WTC11 (cell line): ENCODE data around the gene TMED4. TPM values are rescaled to one million over a fixed set of nuclear protein-coding genes. Genes with fewer than 3 reads are reported as not detected.

Source experiments
- ATAC-seq: fragments of 200-7000 bp; cut with Tn5 transposase; 2 replicates; pipeline ENCODE4 v1.10.0; 2021; ENCODE audit warnings: mild to moderate bottlenecking, moderate library complexity
- CTCF ChIA-PET: fragments of 300-600 bp; sonication (Branson Sonifier 250); formaldehyde crosslinking; loops from one replicate; lab custom pipeline; 2021; ENCODE audit warnings: antibody characterized with exemption; lab: Charles Lee
- POLR2A ChIA-PET: fragments of 350-600 bp; sonication (Branson Sonifier 250); formaldehyde crosslinking; loops from one replicate; lab custom pipeline; 2021; ENCODE audit warnings: antibody characterized with exemption; lab: Charles Lee
- DNase-seq: peaks from one replicate; pipeline ENCODE4 v3.0.0; 2021; ENCODE audit warnings: low spot score
- H3K27ac Mint-ChIP-seq: 2 replicates; pipeline ENCODE4 v1.8.0; 2021; ENCODE audit warnings: mixed read lengths
- H3K27me3 Mint-ChIP-seq: 2 replicates; pipeline ENCODE4 v1.8.0; 2021; ENCODE audit warnings: low read depth, mild to moderate bottlenecking, moderate library complexity, mixed read lengths
- H3K36me3 Mint-ChIP-seq: 2 replicates; pipeline ENCODE4 v1.8.0; 2021; ENCODE audit warnings: mixed read lengths
- H3K4me1 Mint-ChIP-seq: 2 replicates; pipeline ENCODE4 v1.8.0; 2022; ENCODE audit warnings: mixed read lengths
- H3K4me3 Mint-ChIP-seq: 2 replicates; pipeline ENCODE4 v1.8.0; 2021; ENCODE audit warnings: mild to moderate bottlenecking, moderate library complexity, mixed read lengths
- H3K9me3 Mint-ChIP-seq: 2 replicates; pipeline ENCODE4 v1.8.0; 2021; ENCODE audit warnings: mixed read lengths
- CBFB ChIP-seq: sonication (generic); formaldehyde crosslinking; IDR thresholded peaks from 2 replicates; pipeline ENCODE4 v1.8.1; 2022; ENCODE audit warnings: mild to moderate bottlenecking, low read depth, missing genetic modification reagents
- CREB1 ChIP-seq: sonication (generic); formaldehyde crosslinking; IDR thresholded peaks from 2 replicates; pipeline ENCODE4 v1.8.0; 2023; ENCODE audit warnings: mild to moderate bottlenecking, missing genetic modification reagents
- EMX1 ChIP-seq: fragments of 250-450 bp; sonication (Bioruptor Pico); IDR thresholded peaks from 2 replicates; pipeline ENCODE4 v1.8.0; 2021; ENCODE audit warnings: mild to moderate bottlenecking
- NFE2L1 ChIP-seq: sonication (generic); formaldehyde crosslinking; IDR thresholded peaks from 2 replicates; pipeline ENCODE4 v1.8.1; 2023; ENCODE audit warnings: missing genetic modification reagents
- NR3C1 ChIP-seq: sonication (generic); formaldehyde crosslinking; conservative IDR thresholded peaks from 2 replicates; pipeline ENCODE4 v1.8.1; 2023; ENCODE audit warnings: low read depth, mild to moderate bottlenecking, missing genetic modification reagents
- RORB ChIP-seq: fragments of 250-450 bp; sonication (Bioruptor Pico); IDR thresholded peaks from 2 replicates; pipeline ENCODE4 v1.9.0; 2021; ENCODE audit warnings: mild to moderate bottlenecking
- USF1 ChIP-seq: sonication (generic); formaldehyde crosslinking; IDR thresholded peaks from 2 replicates; pipeline ENCODE4 v1.8.0; 2022; ENCODE audit warnings: mild to moderate bottlenecking, missing genetic modification reagents
- ZNF121 ChIP-seq: sonication (generic); formaldehyde crosslinking; IDR thresholded peaks from 2 replicates; pipeline ENCODE4 v1.8.0; 2023; ENCODE audit warnings: missing genetic modification reagents
- ZNF232 ChIP-seq: sonication (generic); formaldehyde crosslinking; IDR thresholded peaks from 2 replicates; pipeline ENCODE4 v1.8.0; 2022; ENCODE audit warnings: mild to moderate bottlenecking, missing genetic modification reagents
- ZNF416 ChIP-seq: fragments of 250-450 bp; sonication (Bioruptor Pico); IDR thresholded peaks from 2 replicates; pipeline ENCODE4 v1.9.0; 2021; ENCODE audit warnings: mild to moderate bottlenecking, inconsistent platforms
- total RNA-seq: library from RNA; stranded (reverse); gene quantifications from 3 replicates; pipeline ENCODE4 v1.2.3, GENCODE V29; 2021
- TF ChIP-seq, protein P1 (sequence below): fragments of 250-450 bp; sonication (Bioruptor Pico); IDR thresholded peaks from 2 replicates; pipeline ENCODE4 v1.9.0; 2021; ENCODE audit warnings: mild to moderate bottlenecking, borderline replicate concordance
- TF ChIP-seq, protein P2 (sequence below): sonication (generic); formaldehyde crosslinking; IDR thresholded peaks from 2 replicates; pipeline ENCODE4 v1.8.1; 2023; ENCODE audit warnings: mild to moderate bottlenecking, missing genetic modification reagents, moderate library complexity
- TF ChIP-seq, protein P3 (sequence below): sonication (generic); formaldehyde crosslinking; IDR thresholded peaks from 2 replicates; pipeline ENCODE4 v1.8.1; 2023; ENCODE audit warnings: mild to moderate bottlenecking, missing genetic modification reagents
- TF ChIP-seq, protein P4 (sequence below): sonication (generic); formaldehyde crosslinking; conservative IDR thresholded peaks from 2 replicates; pipeline ENCODE4 v1.8.1; 2023; ENCODE audit warnings: mild to moderate bottlenecking, low read depth, missing genetic modification reagents, moderate library complexity
- TF ChIP-seq, protein P5 (sequence below): sonication (generic); formaldehyde crosslinking; IDR thresholded peaks from 2 replicates; pipeline ENCODE4 v1.8.1; 2023; ENCODE audit warnings: mild to moderate bottlenecking, missing genetic modification reagents, borderline replicate concordance

TMED4 gene
- total RNA-seq, 1 experiment from 2014 or later: 58.6 TPM

DNA sequence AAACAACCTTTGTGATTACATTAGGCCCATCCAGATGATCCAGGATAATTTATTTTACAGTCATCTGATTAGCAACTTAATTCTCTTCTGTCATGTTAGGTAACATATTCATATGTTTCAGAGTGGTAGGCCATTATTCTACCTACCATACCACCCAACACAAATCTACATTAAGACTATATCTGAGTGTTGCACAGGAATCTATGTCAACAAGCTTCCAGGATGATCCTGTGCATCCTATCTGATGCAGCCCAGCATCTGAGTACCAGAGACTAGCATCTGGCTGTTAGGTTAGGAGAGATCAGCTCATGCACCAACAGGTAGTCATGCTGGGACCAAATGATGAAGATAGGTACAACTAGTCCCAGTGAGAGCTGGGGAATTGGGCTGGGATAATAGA, 7.0 kb downstream of the TMED4 start (continued):
- TF ChIP-seq, protein P1, sequence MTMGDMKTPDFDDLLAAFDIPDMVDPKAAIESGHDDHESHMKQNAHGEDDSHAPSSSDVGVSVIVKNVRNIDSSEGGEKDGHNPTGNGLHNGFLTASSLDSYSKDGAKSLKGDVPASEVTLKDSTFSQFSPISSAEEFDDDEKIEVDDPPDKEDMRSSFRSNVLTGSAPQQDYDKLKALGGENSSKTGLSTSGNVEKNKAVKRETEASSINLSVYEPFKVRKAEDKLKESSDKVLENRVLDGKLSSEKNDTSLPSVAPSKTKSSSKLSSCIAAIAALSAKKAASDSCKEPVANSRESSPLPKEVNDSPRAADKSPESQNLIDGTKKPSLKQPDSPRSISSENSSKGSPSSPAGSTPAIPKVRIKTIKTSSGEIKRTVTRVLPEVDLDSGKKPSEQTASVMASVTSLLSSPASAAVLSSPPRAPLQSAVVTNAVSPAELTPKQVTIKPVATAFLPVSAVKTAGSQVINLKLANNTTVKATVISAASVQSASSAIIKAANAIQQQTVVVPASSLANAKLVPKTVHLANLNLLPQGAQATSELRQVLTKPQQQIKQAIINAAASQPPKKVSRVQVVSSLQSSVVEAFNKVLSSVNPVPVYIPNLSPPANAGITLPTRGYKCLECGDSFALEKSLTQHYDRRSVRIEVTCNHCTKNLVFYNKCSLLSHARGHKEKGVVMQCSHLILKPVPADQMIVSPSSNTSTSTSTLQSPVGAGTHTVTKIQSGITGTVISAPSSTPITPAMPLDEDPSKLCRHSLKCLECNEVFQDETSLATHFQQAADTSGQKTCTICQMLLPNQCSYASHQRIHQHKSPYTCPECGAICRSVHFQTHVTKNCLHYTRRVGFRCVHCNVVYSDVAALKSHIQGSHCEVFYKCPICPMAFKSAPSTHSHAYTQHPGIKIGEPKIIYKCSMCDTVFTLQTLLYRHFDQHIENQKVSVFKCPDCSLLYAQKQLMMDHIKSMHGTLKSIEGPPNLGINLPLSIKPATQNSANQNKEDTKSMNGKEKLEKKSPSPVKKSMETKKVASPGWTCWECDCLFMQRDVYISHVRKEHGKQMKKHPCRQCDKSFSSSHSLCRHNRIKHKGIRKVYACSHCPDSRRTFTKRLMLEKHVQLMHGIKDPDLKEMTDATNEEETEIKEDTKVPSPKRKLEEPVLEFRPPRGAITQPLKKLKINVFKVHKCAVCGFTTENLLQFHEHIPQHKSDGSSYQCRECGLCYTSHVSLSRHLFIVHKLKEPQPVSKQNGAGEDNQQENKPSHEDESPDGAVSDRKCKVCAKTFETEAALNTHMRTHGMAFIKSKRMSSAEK (CRISPR knock-in tag): no peak
- TF ChIP-seq ZNF121 (CRISPR knock-in tag) (no peak), NFE2L1 (CRISPR knock-in tag) (no peak), USF1 (CRISPR knock-in tag) (no peak), RORB (CRISPR knock-in tag) (no peak), CBFB (CRISPR knock-in tag) (no peak), NR3C1 (CRISPR knock-in tag) (no peak), ZNF232 (CRISPR knock-in tag) (no peak), CREB1 (CRISPR knock-in tag) (no peak)
- TF ChIP-seq, protein P2, sequence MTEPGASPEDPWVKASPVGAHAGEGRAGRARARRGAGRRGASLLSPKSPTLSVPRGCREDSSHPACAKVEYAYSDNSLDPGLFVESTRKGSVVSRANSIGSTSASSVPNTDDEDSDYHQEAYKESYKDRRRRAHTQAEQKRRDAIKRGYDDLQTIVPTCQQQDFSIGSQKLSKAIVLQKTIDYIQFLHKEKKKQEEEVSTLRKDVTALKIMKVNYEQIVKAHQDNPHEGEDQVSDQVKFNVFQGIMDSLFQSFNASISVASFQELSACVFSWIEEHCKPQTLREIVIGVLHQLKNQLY (CRISPR knock-in tag): no peak
- TF ChIP-seq, protein P3, sequence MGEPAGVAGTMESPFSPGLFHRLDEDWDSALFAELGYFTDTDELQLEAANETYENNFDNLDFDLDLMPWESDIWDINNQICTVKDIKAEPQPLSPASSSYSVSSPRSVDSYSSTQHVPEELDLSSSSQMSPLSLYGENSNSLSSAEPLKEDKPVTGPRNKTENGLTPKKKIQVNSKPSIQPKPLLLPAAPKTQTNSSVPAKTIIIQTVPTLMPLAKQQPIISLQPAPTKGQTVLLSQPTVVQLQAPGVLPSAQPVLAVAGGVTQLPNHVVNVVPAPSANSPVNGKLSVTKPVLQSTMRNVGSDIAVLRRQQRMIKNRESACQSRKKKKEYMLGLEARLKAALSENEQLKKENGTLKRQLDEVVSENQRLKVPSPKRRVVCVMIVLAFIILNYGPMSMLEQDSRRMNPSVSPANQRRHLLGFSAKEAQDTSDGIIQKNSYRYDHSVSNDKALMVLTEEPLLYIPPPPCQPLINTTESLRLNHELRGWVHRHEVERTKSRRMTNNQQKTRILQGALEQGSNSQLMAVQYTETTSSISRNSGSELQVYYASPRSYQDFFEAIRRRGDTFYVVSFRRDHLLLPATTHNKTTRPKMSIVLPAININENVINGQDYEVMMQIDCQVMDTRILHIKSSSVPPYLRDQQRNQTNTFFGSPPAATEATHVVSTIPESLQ (CRISPR knock-in tag): no peak
- TF ChIP-seq, protein P4, sequence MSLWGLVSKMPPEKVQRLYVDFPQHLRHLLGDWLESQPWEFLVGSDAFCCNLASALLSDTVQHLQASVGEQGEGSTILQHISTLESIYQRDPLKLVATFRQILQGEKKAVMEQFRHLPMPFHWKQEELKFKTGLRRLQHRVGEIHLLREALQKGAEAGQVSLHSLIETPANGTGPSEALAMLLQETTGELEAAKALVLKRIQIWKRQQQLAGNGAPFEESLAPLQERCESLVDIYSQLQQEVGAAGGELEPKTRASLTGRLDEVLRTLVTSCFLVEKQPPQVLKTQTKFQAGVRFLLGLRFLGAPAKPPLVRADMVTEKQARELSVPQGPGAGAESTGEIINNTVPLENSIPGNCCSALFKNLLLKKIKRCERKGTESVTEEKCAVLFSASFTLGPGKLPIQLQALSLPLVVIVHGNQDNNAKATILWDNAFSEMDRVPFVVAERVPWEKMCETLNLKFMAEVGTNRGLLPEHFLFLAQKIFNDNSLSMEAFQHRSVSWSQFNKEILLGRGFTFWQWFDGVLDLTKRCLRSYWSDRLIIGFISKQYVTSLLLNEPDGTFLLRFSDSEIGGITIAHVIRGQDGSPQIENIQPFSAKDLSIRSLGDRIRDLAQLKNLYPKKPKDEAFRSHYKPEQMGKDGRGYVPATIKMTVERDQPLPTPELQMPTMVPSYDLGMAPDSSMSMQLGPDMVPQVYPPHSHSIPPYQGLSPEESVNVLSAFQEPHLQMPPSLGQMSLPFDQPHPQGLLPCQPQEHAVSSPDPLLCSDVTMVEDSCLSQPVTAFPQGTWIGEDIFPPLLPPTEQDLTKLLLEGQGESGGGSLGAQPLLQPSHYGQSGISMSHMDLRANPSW (CRISPR knock-in tag): no peak

GRCh38 chr7:44574287-44574872, 7.7 kb downstream of the TMED4 start:
- no peak for ATAC-seq
- H3K27me3 Mint-ChIP-seq: no peaks in the 10 kb centered on the region
- TF ChIP-seq ZNF416 (CRISPR knock-in tag) (no peak), EMX1 (no peak)
- TF ChIP-seq, protein P5, sequence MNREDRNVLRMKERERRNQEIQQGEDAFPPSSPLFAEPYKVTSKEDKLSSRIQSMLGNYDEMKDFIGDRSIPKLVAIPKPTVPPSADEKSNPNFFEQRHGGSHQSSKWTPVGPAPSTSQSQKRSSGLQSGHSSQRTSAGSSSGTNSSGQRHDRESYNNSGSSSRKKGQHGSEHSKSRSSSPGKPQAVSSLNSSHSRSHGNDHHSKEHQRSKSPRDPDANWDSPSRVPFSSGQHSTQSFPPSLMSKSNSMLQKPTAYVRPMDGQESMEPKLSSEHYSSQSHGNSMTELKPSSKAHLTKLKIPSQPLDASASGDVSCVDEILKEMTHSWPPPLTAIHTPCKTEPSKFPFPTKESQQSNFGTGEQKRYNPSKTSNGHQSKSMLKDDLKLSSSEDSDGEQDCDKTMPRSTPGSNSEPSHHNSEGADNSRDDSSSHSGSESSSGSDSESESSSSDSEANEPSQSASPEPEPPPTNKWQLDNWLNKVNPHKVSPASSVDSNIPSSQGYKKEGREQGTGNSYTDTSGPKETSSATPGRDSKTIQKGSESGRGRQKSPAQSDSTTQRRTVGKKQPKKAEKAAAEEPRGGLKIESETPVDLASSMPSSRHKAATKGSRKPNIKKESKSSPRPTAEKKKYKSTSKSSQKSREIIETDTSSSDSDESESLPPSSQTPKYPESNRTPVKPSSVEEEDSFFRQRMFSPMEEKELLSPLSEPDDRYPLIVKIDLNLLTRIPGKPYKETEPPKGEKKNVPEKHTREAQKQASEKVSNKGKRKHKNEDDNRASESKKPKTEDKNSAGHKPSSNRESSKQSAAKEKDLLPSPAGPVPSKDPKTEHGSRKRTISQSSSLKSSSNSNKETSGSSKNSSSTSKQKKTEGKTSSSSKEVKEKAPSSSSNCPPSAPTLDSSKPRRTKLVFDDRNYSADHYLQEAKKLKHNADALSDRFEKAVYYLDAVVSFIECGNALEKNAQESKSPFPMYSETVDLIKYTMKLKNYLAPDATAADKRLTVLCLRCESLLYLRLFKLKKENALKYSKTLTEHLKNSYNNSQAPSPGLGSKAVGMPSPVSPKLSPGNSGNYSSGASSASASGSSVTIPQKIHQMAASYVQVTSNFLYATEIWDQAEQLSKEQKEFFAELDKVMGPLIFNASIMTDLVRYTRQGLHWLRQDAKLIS (CRISPR knock-in tag): no peak
- H3K4me1 Mint-ChIP-seq: peaks cover 23% of the 10 kb centered on the region
- H3K27ac Mint-ChIP-seq: peak overlapping the region; percentile 99
- CTCF ChIA-PET: interaction anchor here (1.0 to 2.0 kb wide), 5 partner anchors 9 to 282 kb away, joined by 3 to 22 read pairs (median 7); no protein-coding TSS in a partner anchor
- H3K4me3 Mint-ChIP-seq: peak overlapping the region; percentile 89
- no peak for DNase-seq
- POLR2A ChIA-PET: interaction anchor here (0.9 to 1.5 kb wide), 5 partner anchors 8 to 224 kb away, joined by 3 to 7 read pairs (median 4); partner anchors contain the start of genes OGDH and TMED4
- H3K9me3 Mint-ChIP-seq: no peaks in the 10 kb centered on the region
- peaks cover 62% of the 10 kb centered on the region for H3K36me3 Mint-ChIP-seq
